ENCODE data around the gene DNAJC3. TPM values are rescaled to one million over a fixed set of nuclear protein-coding genes. Genes with fewer than 3 reads are reported as not detected.
"Not testable (repeated sequence)": the region's sequence is repeated elsewhere in the genome, so short reads cannot be mapped to it uniquely, and the experiment has no call there.

DNAJC3 gene
- total RNA-seq, 4 donors from 2014 or later = 15.7 to 21.6 (median 20.5) TPM

- ATAC-seq = no peak
- H3K27ac ChIP-seq = no peak overlapping the region
- H3K36me3 ChIP-seq = peaks cover 0 to 9% of the 10 kb centered on the region in 2 donors
- H3K4me3 ChIP-seq = no peak overlapping the region
- no peaks in the 10 kb centered on the region for H3K27me3 ChIP-seq
- in situ Hi-C loops (cut with MboI; ENCODE audit: low sequenced_read_pairs in 4 of 4) (no loop called here), intact Hi-C loops (cut with DNase I; ENCODE audit: low total_unique reads) (no loop called here)
- TF ChIP-seq POLR2A (IDR thresholded peaks at IDR 0.05) (no peak), CTCF (IDR thresholded peaks at IDR 0.05 in 4 of 5, conservative IDR thresholded peaks at IDR 0.05 in 1 of 5) (no peak)
- no peaks in the 10 kb centered on the region for H3K9me3 ChIP-seq
- DNase-seq = no peak
- no peaks in the 10 kb centered on the region for H3K4me1 ChIP-seq
Observed at GRCh38 chr13:95781016-95781415, 104.1 kb downstream of the DNAJC3 start.

- H3K27me3 ChIP-seq; H3K9me3 ChIP-seq; H3K36me3 ChIP-seq; in situ Hi-C loops (cut with MboI; ENCODE audit: low sequenced_read_pairs in 4 of 4); H3K27ac ChIP-seq; intact Hi-C loops (cut with DNase I; ENCODE audit: low total_unique reads); H3K4me3 ChIP-seq; ATAC-seq; H3K4me1 ChIP-seq; DNase-seq: not testable (repeated sequence)
Observed at GRCh38 chr13:95781940-95782339, 105.0 kb downstream of the DNAJC3 start.

GRCh38 chr13:95783747-95784146 is 106.8 kb downstream of the DNAJC3 start:
- Histone ChIP-seq H3K4me3 (no peak overlapping the region), H3K4me1 (no peaks in the 10 kb centered on the region), H3K9me3 (no peaks in the 10 kb centered on the region), H3K27me3 (no peaks in the 10 kb centered on the region), H3K27ac (no peak overlapping the region), H3K36me3 (peaks cover 0 to 20% of the 10 kb centered on the region in 2 donors)
- ATAC-seq = no peak
- DNase-seq = no peak
- TF ChIP-seq POLR2A (IDR thresholded peaks at IDR 0.05) (no peak), CTCF (IDR thresholded peaks at IDR 0.05 in 4 of 5, conservative IDR thresholded peaks at IDR 0.05 in 1 of 5) (no peak)
- intact Hi-C loops (cut with DNase I; ENCODE audit: low total_unique reads) (no loop called here), in situ Hi-C loops (cut with MboI; ENCODE audit: low sequenced_read_pairs in 4 of 4) (no loop called here)

DNA sequence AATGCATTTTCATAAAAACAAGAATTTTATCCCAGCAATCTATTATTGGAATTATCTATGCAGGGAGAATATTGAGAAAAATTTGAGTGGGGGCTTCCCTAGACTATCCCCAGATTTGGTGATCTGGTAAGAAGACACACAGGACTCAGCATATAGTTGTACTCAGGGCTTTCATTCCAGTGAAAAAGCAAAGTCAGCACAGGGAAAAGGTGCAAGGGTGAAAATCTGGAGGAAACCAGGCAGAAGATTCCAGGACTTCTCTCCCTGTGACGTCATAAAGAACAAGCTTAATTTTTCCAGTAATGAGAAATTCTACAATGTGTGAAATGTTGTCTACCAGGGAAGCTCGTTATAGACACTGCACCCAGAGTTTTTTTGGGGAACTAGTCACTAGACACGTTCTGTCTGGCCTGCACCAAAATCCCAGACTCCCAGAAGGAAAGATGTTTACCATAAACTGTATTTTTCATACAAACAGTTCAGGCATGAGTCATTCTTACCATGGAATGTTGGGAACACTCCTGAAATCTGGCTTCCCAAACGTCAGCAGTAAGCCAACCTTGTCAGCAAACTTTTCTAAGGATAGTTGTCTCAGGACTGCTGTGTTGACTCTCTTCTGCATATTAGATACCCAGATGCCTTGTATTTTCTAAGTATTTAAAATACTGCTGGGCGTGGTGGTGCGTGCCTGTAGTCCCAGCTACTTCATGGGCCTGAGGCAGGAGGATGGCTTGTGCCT is 107.4 kb downstream of the DNAJC3 start:
- no peak overlapping the region for H3K27ac ChIP-seq
- no peaks in the 10 kb centered on the region for H3K9me3 ChIP-seq
- ATAC-seq (no peak), DNase-seq (no peak)
- H3K27me3 ChIP-seq = no peaks in the 10 kb centered on the region
- TF ChIP-seq CTCF (IDR thresholded peaks at IDR 0.05 in 4 of 5, conservative IDR thresholded peaks at IDR 0.05 in 1 of 5) = no peak
- no peak for TF ChIP-seq POLR2A (IDR thresholded peaks at IDR 0.05)
- intact Hi-C loops (cut with DNase I; ENCODE audit: low total_unique reads) (no loop called here), in situ Hi-C loops (cut with MboI; ENCODE audit: low sequenced_read_pairs in 4 of 4) (no loop called here)
- H3K4me1 ChIP-seq = no peaks in the 10 kb centered on the region
- H3K36me3 ChIP-seq = peaks cover 0 to 26% of the 10 kb centered on the region in 2 donors
- H3K4me3 ChIP-seq = no peak overlapping the region

GRCh38 chr13:95784900-95785290 is 108.0 kb downstream of the DNAJC3 start:
- Histone ChIP-seq H3K27me3 (no peaks in the 10 kb centered on the region), H3K36me3 (peaks cover 0 to 30% of the 10 kb centered on the region in 2 donors), H3K4me3 (no peak overlapping the region), H3K4me1 (no peaks in the 10 kb centered on the region), H3K27ac (no peak overlapping the region), H3K9me3 (no peaks in the 10 kb centered on the region)
- TF ChIP-seq CTCF (IDR thresholded peaks at IDR 0.05 in 4 of 5, conservative IDR thresholded peaks at IDR 0.05 in 1 of 5) (no peak), POLR2A (IDR thresholded peaks at IDR 0.05) (no peak)
- DNase-seq (no peak), ATAC-seq (no peak)
- in situ Hi-C loops (cut with MboI; ENCODE audit: low sequenced_read_pairs in 4 of 4) (no loop called here), intact Hi-C loops (cut with DNase I; ENCODE audit: low total_unique reads) (no loop called here)

All from gastrocnemius medialis (tissue), 4 donors.